HUDEP-2 (cell line): ENCODE measurements around the gene SPATA31D1.
A peak's percentile ranks its signal among the peaks of the same experiment; 100 is the strongest.

ENCODE experiments used
- DNase-seq, 76 experiments: peaks; one replicate each; lab custom pipeline; 2025; ENCODE audit not compliant: unreplicated experiment in 76 of 76; lab: John Stamatoyannopoulos, UW

SPATA31D1 gene

DNA sequence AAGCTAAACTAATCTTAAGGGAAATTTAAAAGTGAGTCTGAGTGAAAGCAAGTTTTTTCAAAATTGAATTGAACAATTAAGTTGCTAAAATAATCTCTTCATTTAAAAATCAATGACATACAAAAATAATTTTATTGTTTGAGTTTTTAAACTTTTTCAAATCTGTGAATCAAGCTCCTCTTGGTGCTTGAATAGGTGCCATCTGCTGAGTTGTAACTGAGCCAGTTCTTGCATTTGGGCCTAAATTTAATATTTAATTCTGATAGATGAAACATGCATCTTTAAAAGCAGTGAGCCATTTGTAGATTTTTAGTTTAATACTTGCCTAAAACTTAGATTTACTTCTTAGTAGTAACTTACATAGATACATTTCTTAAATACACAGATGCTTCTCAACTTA lies 31.8 kb downstream of the SPATA31D1 start:
- no peak for DNase-seq

- peak in 6 of 76 experiments; percentile 1 to 37 (median 10) for DNase-seq
Measured at GRCh38 chr9:82021198-82021597, 32.6 kb downstream of the SPATA31D1 start.

- no peak for DNase-seq
Measured at GRCh38 chr9:82022121-82022520, 33.5 kb downstream of the SPATA31D1 start.

- DNase-seq = no peak
Measured at GRCh38 chr9:82024908-82025307, 36.3 kb downstream of the SPATA31D1 start.

GRCh38 chr9:82031538-82032280 lies 43.1 kb downstream of the SPATA31D1 start:
- DNase-seq = no peak

GRCh38 chr9:82034956-82035731 lies 46.6 kb downstream of the SPATA31D1 start:
- no peak for DNase-seq

DNA sequence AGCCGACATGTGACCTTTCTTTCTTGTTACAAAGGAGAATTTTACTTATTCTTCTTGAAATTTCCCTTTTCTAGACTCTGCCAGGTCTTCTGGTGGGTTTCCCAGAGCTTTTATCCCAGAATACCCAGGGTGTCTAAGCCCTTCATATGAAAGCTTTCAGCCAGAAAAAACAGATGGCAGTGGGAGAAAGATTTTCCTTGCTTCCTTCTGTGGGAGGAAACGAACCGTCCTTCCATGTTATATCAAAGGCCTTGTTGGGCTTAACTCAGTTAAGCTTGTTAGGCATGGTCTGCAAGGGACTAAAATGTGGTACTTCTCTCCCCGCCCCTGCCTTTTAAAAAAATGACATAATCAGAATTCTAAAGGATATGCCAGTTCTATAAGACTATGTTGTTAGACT lies 47.5 kb downstream of the SPATA31D1 start:
- DNase-seq = no peak

DNA sequence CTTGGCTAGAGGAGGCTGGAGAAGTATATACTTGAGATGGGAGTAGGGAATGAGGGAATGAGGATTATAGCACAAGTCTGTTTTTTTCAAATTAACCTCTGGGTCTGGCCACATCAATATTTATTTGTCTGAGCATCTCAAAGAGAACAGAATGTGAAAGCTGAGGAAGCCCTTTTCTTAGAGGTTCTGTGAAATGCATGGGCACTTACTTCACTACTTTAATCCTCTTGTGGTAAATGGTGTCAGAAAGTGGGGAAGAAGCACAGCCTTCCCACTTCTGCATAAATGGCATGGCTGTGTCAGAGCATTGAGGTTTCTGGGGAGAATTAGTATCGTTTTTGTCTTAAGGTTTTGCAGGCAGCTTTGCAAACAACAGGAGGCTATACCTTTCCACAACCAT lies 48.6 kb downstream of the SPATA31D1 start:
- DNase-seq = no peak

DNA sequence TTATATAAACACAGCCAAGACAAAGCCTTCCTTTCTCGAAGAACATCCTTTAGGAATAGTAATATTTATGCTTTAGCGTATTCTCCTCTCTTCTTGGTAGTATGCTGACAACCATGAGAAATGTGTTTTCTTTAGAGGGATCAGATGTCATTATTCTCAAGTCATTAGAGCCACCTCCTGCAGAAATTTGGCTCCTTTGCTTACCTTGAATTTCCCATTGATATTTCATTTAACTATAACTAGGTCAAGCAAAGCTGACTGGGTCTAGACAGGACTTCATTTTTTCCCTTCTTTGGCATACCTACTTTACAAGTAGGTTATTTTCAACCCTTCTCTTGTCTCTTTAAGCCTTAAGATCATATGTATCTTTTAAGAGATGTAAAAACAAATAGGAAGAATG lies 50.3 kb downstream of the SPATA31D1 start:
- no peak for DNase-seq
